K562 (cell line): ENCODE measurements around the gene PFKL. TPM values are rescaled to one million over a fixed set of nuclear protein-coding genes. Genes with fewer than 3 reads are reported as not detected.

Source experiments
- ATAC-seq: fragments of 200-7000 bp; cut with Tn5 transposase; 3 replicates; pipeline ENCODE4 v1.9.1; 2020; ENCODE audit warnings: moderate library complexity
- BruUV-seq: library from RNA; stranded (reverse); fragments of 400-500 nt; replicated peaks from 2 replicates; lab custom pipeline; 2021; lab: Mats Ljungman, UMichigan
- CTCF ChIA-PET: fragments of 300-600 bp; formaldehyde crosslinking; extraction: SDS; loops from one replicate; lab custom pipeline; 2021; ENCODE audit warnings: low intra/inter-chr PET ratio; lab: Yijun Ruan, JAX
- POLR2A ChIA-PET: fragments of 300-600, 350-650 bp; sonication (Branson Sonifier 250); formaldehyde crosslinking; extraction: SDS; loops from one replicate; lab custom pipeline; 2021; ENCODE audit warnings: antibody characterized with exemption, inconsistent platforms; lab: Yijun Ruan, JAX
- DNase-seq, 4 experiments: peaks; one replicate each; pipeline versions ENCODE4 v3.0.0 to v3.0.0-alpha.2; 2011 to 2018; ENCODE audit warnings: low spot score in 3 of 4, mixed read lengths in 3 of 4; ENCODE audit errors: extremely low read depth in 1 of 4
- FAIRE-seq: peaks from 2 replicates; lab custom pipeline; 2011; peaks lifted over from hg19 to GRCh38; lab: Jason Lieb, UNC
- H2AFZ ChIP-seq: 2 replicates; pipeline ENCODE4 v1.6.0; 2011; ENCODE audit warnings: low read depth, low read length, control low read depth, inconsistent platforms
- H3K27ac ChIP-seq: fragments of 200-600 bp; 3 replicates; pipeline ENCODE4 v1.8.0; 2011; ENCODE audit warnings: low read depth, mild to moderate bottlenecking, control low read depth, inconsistent platforms, low read length, moderate library complexity, mixed read lengths; ENCODE audit errors: extremely low read depth
- H3K27me3 ChIP-seq, 2 experiments: fragments of 300-600 bp in 1 of 2; 2 replicates in 1 of 2; 3 replicates in 1 of 2; pipeline versions ENCODE4 v1.6.0 to v1.8.0; 2011; ENCODE audit warnings: inconsistent platforms in 2 of 2, low read length in 2 of 2, mild to moderate bottlenecking in 1 of 2, mixed read lengths in 1 of 2, moderate library complexity in 1 of 2; ENCODE audit not compliant: control insufficient read depth in 2 of 2, insufficient read depth in 2 of 2
- H3K36me3 ChIP-seq: fragments of 300-600 bp; 3 replicates; pipeline ENCODE4 v1.8.0; 2011; ENCODE audit warnings: mild to moderate bottlenecking, low read length, inconsistent platforms; ENCODE audit not compliant: control insufficient read depth, insufficient read depth
- H3K4me1 ChIP-seq, 2 experiments: fragments of 200-600 bp in 1 of 2; replicated peaks in 1 of 2; 2 replicates in 1 of 2; 3 replicates in 1 of 2; pipeline versions ENCODE4 v1.5.1 to v1.8.0; 2011; ENCODE audit warnings: inconsistent platforms in 2 of 2, low read length in 2 of 2, mild to moderate bottlenecking in 1 of 2, mixed read lengths in 1 of 2, moderate library complexity in 1 of 2; ENCODE audit not compliant: control insufficient read depth in 2 of 2, insufficient read depth in 2 of 2
- H3K4me2 ChIP-seq: 2 replicates; pipeline ENCODE4 v1.6.1; 2011; ENCODE audit warnings: low read length, control low read depth, inconsistent platforms, mixed read lengths; ENCODE audit not compliant: insufficient read depth
- H3K4me3 ChIP-seq: fragments of 200-600 bp; sonication (generic), shearing (Covaris generic); 2 replicates; pipeline ENCODE4 v1.5.1; 2016; ENCODE audit warnings: control low read depth, inconsistent platforms
- H3K79me2 ChIP-seq: fragments of 200-600 bp; 3 replicates; pipeline ENCODE4 v1.8.0; 2011; ENCODE audit warnings: low read length, inconsistent platforms; ENCODE audit not compliant: control insufficient read depth, insufficient read depth
- H3K9ac ChIP-seq, 2 experiments: 2 replicates each; pipeline versions ENCODE4 v1.6.0 to v1.6.1; 2011; ENCODE audit warnings: low read depth in 2 of 2, low read length in 2 of 2, control low read depth in 1 of 2, inconsistent platforms in 1 of 2, mild to moderate bottlenecking in 1 of 2, mixed read lengths in 1 of 2; ENCODE audit not compliant: insufficient read depth in 1 of 2
- H3K9me1 ChIP-seq: one replicate; pipeline ENCODE4 v1.6.0; 2011; ENCODE audit warnings: inconsistent platforms, mild to moderate bottlenecking, low read length, moderate library complexity; ENCODE audit not compliant: control insufficient read depth, insufficient read depth
- H3K9me3 ChIP-seq: replicated peaks from 2 replicates; pipeline ENCODE4 v1.5.1; 2011; ENCODE audit warnings: low read depth, low read length, inconsistent platforms; ENCODE audit not compliant: control insufficient read depth, insufficient read depth
- H4K20me1 ChIP-seq: replicated peaks from 2 replicates; pipeline ENCODE4 v1.6.1; 2011; ENCODE audit warnings: low read length, inconsistent platforms, mixed read lengths; ENCODE audit not compliant: control insufficient read depth, insufficient read depth
- WGBS: fragments of 100-300 bp; shearing (Covaris generic); methylation state at CpG from one replicate; pipeline ENCODE4 v1.1.6; 2016; ENCODE audit warnings: low coverage, mixed read lengths; ENCODE audit not compliant: insufficient coverage; ENCODE audit errors: missing lambda C conversion rate; 5-methylcytosine and 5-hydroxymethylcytosine counted together
- in situ Hi-C: fragments of 300-500 bp; cut with MboI; formaldehyde crosslinking; loops from 4 replicates; pipeline ENCODE4 v1.15.0; 2018; ENCODE audit warnings: inconsistent platforms, mixed read lengths
- intact Hi-C: fragments of 100-400 bp; cut with micrococcal nuclease; formaldehyde crosslinking; loops from 2 replicates; pipeline ENCODE4 v1.14.2; 2022
- polyA plus RNA-seq, 8 experiments: library from polyadenylated mRNA; depleted of rRNA in 4 of 8; stranded (reverse) in 5 of 8; unstranded in 3 of 8; fragments of >200 nt; fragmentation: Nextera tagmentation in 2 of 8; fragmentation: Illumina TruSeq in 1 of 8; extraction: Ambion mirVana in 2 of 8; extraction: Trizol in 1 of 8; gene quantifications; 2 replicates each; pipeline versions ENCODE4 v1.2.1 to v1.2.3, GENCODE V29; 2011 to 2014; ENCODE audit warnings: inconsistent platforms in 1 of 8, missing spikeins in 1 of 8
- total RNA-seq, 7 experiments: library from RNA; depleted of rRNA in 6 of 7; stranded (reverse); fragments of >200 nt in 6 of 7; fragmentation: Illumina TruSeq in 2 of 7; extraction: Trizol in 2 of 7; gene quantifications; 2 replicates each; pipeline versions ENCODE4 v1.2.1 to v1.2.3, GENCODE V29; 2011 to 2021; ENCODE audit warnings: low replicate concordance in 1 of 7
- TF ChIP-seq, protein P1 (sequence below): fragments of 250-450 bp; sonication (Bioruptor Pico); IDR thresholded peaks from 2 replicates; pipeline ENCODE4 v1.5.0; 2021; ENCODE audit warnings: mild to moderate bottlenecking, borderline replicate concordance

Gene PFKL
- total and polyA plus RNA-seq, 9 of the 15 experiments (the other 6 are each of a cell fraction or from before 2014, with no cell fraction given): 1.1 to 124 (median 45.6) TPM

DNA sequence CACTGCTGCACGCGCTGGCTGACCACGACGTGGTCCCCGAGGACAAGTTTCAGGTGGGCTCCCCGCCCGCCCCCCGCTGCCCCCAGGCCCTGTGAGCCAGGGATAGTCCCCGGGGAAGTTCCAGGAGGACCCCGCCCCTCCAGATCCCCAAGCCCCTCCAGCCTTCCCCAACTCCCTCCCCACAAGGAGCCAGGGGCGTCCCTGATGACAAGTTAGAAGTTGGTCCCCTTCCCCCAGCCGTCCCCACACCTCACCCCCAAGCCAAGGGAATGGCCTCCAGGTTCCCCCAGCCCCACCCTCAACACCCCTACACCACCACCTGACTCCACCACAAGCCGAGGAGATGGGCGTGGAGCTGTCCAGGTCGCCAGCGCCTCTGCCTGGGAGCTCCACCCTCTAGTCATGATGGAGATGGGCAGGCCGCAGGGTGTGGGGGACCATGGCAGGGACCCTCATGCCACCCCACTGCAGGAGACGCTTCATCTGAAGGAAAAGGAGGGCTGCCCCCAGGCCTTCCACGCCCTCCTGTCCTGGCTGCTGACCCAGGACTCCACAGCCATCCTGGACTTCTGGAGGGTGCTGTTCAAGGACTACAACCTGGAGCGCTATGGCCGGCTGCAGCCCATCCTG, 13.7 kb upstream of the PFKL start:
- WGBS: 9% methylated on average over 16 of the region's 21 CpGs
- H3K9ac ChIP-seq: no peak overlapping the region
- H3K9me3 ChIP-seq: no peaks in the 10 kb centered on the region
- no TSS peak for BruUV-seq
- no peak for FAIRE-seq
- no peak overlapping the region for H2AFZ ChIP-seq
- in situ Hi-C loops: loop anchor here (25.0 kb wide), 1 partner anchor 124 kb away; no protein-coding TSS in a partner anchor
- no peak for ATAC-seq
- no peak for DNase-seq
- no peaks in the 10 kb centered on the region for H3K36me3 ChIP-seq
- peaks cover 24% of the 10 kb centered on the region for H4K20me1 ChIP-seq
- H3K9me1 ChIP-seq: no peaks in the 10 kb centered on the region
- H3K27ac ChIP-seq: no peak overlapping the region
- intact Hi-C loops: no loop called here
- H3K4me1 ChIP-seq: peaks cover 0 to 45% of the 10 kb centered on the region in 2 experiments; a peak in 2 of 5 replicates
- TF ChIP-seq, protein P1, sequence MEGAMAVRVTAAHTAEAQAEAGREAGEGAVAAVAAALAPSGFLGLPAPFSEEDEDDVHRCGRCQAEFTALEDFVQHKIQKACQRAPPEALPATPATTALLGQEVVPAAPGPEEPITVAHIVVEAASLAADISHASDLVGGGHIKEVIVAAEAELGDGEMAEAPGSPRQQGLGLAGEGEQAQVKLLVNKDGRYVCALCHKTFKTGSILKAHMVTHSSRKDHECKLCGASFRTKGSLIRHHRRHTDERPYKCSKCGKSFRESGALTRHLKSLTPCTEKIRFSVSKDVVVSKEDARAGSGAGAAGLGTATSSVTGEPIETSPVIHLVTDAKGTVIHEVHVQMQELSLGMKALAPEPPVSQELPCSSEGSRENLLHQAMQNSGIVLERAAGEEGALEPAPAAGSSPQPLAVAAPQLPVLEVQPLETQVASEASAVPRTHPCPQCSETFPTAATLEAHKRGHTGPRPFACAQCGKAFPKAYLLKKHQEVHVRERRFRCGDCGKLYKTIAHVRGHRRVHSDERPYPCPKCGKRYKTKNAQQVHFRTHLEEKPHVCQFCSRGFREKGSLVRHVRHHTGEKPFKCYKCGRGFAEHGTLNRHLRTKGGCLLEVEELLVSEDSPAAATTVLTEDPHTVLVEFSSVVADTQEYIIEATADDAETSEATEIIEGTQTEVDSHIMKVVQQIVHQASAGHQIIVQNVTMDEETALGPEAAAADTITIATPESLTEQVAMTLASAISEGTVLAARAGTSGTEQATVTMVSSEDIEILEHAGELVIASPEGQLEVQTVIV (CRISPR knock-in tag): no peak
- TF ChIP-seq, all 486 proteins: peak for 0
- POLR2A ChIA-PET: interaction anchor here (1.2 to 1.6 kb wide), 2 partner anchors 10 to 11 kb away, joined by 3 to 5 read pairs; no protein-coding TSS in a partner anchor
- H3K4me3 ChIP-seq: no peak overlapping the region
- CTCF ChIA-PET: no interaction called here
- no peaks in the 10 kb centered on the region for H3K79me2 ChIP-seq
- no peak overlapping the region for H3K4me2 ChIP-seq
- peaks cover 32 to 86% of the 10 kb centered on the region in 2 experiments; a peak in 4 of 5 replicates for H3K27me3 ChIP-seq
